ENCODE measurements around the gene TRIM27.
"Not testable (repeated sequence)": the region's sequence is repeated elsewhere in the genome, so short reads cannot be mapped to it uniquely, and the experiment has no call there.

Gene TRIM27

DNA sequence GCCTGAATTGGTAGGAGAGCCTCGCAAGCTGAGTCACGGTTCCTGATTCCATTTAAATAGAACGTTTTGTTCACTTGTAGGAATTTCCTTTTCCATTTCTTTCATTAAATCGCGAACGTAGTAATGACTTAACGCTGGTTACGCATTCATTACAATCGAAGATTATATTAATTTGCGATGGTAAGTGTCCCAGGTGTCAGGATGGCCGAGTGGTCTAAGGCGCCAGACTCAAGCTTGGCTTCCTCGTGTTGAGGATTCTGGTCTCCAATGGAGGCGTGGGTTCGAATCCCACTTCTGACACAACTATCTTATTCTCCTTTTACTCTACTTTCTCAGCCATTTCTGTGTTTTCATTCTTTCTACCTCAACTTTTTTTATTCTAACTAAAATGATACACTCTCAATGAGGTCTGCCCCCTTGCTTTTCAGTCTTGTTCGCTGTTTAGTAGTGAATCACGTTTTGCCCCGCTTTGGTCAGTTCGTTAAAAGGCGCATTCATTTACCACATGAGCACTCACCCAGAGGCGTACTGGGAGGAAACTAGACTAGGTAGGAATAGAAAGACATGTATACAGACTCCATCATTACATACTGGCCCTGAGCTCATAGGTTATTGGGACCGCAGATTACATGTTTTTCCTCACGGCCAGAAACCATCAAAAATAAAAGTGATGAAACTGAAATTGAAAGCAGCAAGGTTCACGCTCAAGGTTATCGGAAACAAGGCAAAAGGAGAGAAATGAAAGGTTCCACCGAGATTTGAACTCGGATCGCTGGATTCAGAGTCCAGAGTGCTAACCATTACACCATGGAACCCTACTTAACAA lies 17.3 kb upstream of the TRIM27 start:
- Histone ChIP-seq H3K4me1 (ENCODE audit: insufficient read depth, insufficient read length) (no peaks in the 10 kb centered on the region), H3K9me3 (ENCODE audit: insufficient read depth, low read length) (no peaks in the 10 kb centered on the region), H3K4me3 (ENCODE audit: insufficient read length, low read depth) (peak overlapping the region; percentile 80), H3K27me3 (ENCODE audit: insufficient read depth, insufficient read length) (no peaks in the 10 kb centered on the region), H3K36me3 (ENCODE audit: insufficient read depth, insufficient read length, low read length) (no peaks in the 10 kb centered on the region), H3K9ac (ENCODE audit: insufficient read length, low read depth) (peak overlapping the region; percentile 69)
- DNase-seq (ENCODE audit: low read depth, low spot score): peak; percentile 58
- no peak for TF ChIP-seq ZNF274 (IDR thresholded peaks at IDR 0.05; ENCODE audit: low read depth, low read length)
- TF ChIP-seq YY1 (IDR thresholded peaks at IDR 0.05; ENCODE audit: insufficient read depth, insufficient read length): no peak
- TF ChIP-seq SUZ12 (IDR thresholded peaks at IDR 0.05; ENCODE audit: extremely low read depth, insufficient read depth, insufficient read length): no peak

DNA sequence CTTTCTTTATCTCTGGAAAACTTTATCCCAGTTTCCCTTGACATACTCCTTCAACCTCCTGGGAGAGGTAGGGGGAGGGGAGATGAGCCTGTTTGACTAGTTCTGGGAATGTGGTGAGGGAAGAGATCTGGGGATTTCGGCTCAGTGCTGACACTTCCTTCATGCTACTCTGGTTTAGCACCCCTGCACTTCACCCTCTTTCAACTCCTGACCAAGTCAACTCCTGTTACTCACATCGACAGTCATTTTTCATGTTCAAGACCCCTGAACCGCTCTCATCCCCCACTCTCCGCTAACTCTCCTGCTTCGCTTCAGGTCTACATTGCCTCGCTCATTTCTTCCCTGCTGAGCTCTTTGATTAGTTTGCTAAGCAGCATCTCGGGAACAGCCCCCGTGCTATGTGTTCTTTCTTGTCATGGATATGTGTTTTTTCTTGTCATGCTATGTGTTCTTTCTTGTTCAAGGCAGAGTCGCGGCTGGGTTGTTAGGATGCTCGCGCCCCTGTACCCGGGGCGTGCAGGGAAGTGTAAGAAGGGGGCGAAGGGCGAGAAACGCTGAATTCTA lies 16.6 kb upstream of the TRIM27 start:
- Histone ChIP-seq H3K4me1 (ENCODE audit: insufficient read depth, insufficient read length) (no peaks in the 10 kb centered on the region), H3K9me3 (ENCODE audit: insufficient read depth, low read length) (no peaks in the 10 kb centered on the region), H3K9ac (ENCODE audit: insufficient read length, low read depth) (peak overlapping the region; percentile 66), H3K27me3 (ENCODE audit: insufficient read depth, insufficient read length) (no peaks in the 10 kb centered on the region), H3K36me3 (ENCODE audit: insufficient read depth, insufficient read length, low read length) (no peaks in the 10 kb centered on the region), H3K4me3 (ENCODE audit: insufficient read length, low read depth) (peak overlapping the region; percentile 80)
- DNase-seq (ENCODE audit: low read depth, low spot score): peak; percentile 68
- TF ChIP-seq SUZ12 (IDR thresholded peaks at IDR 0.05; ENCODE audit: extremely low read depth, insufficient read depth, insufficient read length) (no peak), ZNF274 (IDR thresholded peaks at IDR 0.05; ENCODE audit: low read depth, low read length) (no peak), YY1 (IDR thresholded peaks at IDR 0.05; ENCODE audit: insufficient read depth, insufficient read length) (no peak)

DNA sequence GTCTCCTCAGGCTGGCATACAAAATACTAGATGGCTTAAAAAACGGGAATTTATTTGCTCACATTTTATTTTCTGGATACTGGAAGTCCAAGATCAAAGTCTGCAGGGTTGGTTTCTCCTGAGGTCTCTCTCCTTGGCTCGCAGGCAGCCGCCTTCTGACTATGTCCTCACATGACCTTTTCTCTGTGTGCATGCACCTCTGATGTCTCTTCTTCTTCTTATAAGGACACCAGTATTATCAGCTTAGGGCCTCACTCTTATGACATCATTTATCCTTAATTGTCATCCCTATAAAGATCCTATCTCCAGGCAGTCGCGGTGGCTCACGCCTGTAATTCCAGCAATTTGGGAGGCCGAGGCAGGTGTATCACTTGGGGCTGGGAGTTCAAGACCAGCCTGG lies 9.3 kb upstream of the TRIM27 start:
- no peak for DNase-seq (ENCODE audit: low read depth, low spot score)
- TF ChIP-seq SUZ12 (IDR thresholded peaks at IDR 0.05; ENCODE audit: extremely low read depth, insufficient read depth, insufficient read length) (no peak), YY1 (IDR thresholded peaks at IDR 0.05; ENCODE audit: insufficient read depth, insufficient read length) (no peak), ZNF274 (IDR thresholded peaks at IDR 0.05; ENCODE audit: low read depth, low read length) (no peak)
- no peaks in the 10 kb centered on the region for H3K27me3 ChIP-seq (ENCODE audit: insufficient read depth, insufficient read length)
- no peak overlapping the region for H3K9ac ChIP-seq (ENCODE audit: insufficient read length, low read depth)
- H3K4me3 ChIP-seq (ENCODE audit: insufficient read length, low read depth): no peak overlapping the region
- no peaks in the 10 kb centered on the region for H3K4me1 ChIP-seq (ENCODE audit: insufficient read depth, insufficient read length)
- no peaks in the 10 kb centered on the region for H3K36me3 ChIP-seq (ENCODE audit: insufficient read depth, insufficient read length, low read length)
- no peaks in the 10 kb centered on the region for H3K9me3 ChIP-seq (ENCODE audit: insufficient read depth, low read length)

DNA sequence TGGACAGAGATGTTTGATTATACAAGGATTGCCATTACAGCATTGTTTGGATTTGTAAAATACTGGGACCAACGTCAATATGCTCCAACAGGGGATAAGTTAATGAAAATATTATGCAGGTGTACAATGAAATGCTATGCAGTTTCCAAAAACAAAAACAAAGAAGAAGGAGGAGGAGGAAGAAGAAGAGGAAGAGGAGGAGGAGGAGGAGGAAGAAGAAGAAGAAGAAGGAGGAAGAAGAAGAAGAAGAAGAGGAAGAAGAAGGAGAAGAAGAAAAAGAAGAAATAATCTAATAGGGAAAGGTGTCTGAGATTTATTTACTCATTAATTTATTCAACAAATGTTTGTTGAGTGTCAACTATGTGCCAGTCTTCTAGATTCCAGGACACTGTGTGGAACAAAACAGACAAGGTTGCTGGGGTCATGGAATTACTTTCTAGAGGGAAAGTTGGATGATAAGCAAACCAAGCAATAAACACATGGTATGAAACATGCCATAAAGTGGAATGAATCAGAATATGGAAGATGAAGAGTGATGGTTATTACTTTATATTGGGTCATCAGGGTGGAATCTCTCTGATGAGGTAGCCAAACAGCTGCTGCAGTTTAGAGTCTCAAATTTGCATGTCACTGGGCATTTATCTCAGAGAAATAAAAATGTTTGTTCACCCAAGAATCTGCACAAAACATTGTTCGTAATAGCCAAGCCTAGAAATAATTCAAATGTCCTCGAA lies 6.3 kb upstream of the TRIM27 start:
- Histone ChIP-seq H3K36me3 (ENCODE audit: insufficient read depth, insufficient read length, low read length) (no peaks in the 10 kb centered on the region), H3K4me1 (ENCODE audit: insufficient read depth, insufficient read length) (no peaks in the 10 kb centered on the region), H3K9ac (ENCODE audit: insufficient read length, low read depth) (no peak overlapping the region), H3K27me3 (ENCODE audit: insufficient read depth, insufficient read length) (no peaks in the 10 kb centered on the region), H3K4me3 (ENCODE audit: insufficient read length, low read depth) (no peak overlapping the region), H3K9me3 (ENCODE audit: insufficient read depth, low read length) (no peaks in the 10 kb centered on the region)
- no peak for TF ChIP-seq SUZ12 (IDR thresholded peaks at IDR 0.05; ENCODE audit: extremely low read depth, insufficient read depth, insufficient read length)
- TF ChIP-seq YY1 (IDR thresholded peaks at IDR 0.05; ENCODE audit: insufficient read depth, insufficient read length): no peak
- TF ChIP-seq ZNF274 (IDR thresholded peaks at IDR 0.05; ENCODE audit: low read depth, low read length): no peak
- DNase-seq (ENCODE audit: low read depth, low spot score): no peak

DNA sequence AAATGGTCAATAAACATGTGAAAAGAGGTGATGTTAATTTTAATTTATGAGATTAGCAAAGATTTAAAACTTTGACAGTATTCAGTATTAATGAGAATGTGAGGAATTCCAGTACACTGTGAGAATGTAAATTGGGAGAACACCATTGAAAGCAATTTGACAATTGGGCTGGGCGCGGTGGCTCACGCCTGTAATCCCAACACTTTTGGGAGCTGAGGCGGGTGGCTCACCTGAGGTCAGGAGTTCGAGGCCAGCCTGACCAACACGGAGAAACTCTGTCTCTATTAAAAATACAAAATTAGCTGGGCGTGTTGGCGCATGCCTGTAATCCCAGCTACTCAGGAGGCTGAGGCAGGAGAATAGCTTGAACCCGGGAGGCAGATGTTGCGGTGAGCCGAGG lies 5.6 kb upstream of the TRIM27 start:
- DNase-seq (ENCODE audit: low read depth, low spot score); H3K4me1 ChIP-seq (ENCODE audit: insufficient read depth, insufficient read length); H3K27me3 ChIP-seq (ENCODE audit: insufficient read depth, insufficient read length); H3K9me3 ChIP-seq (ENCODE audit: insufficient read depth, low read length); H3K36me3 ChIP-seq (ENCODE audit: insufficient read depth, insufficient read length, low read length); H3K9ac ChIP-seq (ENCODE audit: insufficient read length, low read depth); H3K4me3 ChIP-seq (ENCODE audit: insufficient read length, low read depth): not testable (repeated sequence)

DNA sequence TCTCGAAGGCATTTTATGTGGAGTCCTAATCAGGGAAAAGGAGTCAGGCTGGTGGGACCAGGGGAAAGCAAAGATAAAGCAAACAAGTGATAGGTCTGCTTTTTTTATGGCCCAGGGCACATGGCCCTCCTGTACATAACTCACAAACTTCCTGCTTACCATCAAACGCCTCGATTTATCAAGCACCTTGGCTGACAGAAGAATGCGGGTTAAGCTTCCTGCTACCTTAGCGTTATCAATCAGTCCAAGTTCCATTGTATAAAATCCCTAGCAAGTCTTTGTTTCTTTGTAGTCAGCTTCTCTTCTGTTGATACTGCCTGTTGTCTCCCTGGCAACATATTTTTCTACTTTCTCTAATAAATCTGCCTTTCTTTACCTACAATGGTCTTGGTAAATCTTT lies 4.1 kb upstream of the TRIM27 start:
- Histone ChIP-seq H3K27me3 (ENCODE audit: insufficient read depth, insufficient read length) (no peaks in the 10 kb centered on the region), H3K9me3 (ENCODE audit: insufficient read depth, low read length) (no peaks in the 10 kb centered on the region), H3K36me3 (ENCODE audit: insufficient read depth, insufficient read length, low read length) (peaks cover under 1% of the 10 kb centered on the region), H3K9ac (ENCODE audit: insufficient read length, low read depth) (no peak overlapping the region), H3K4me3 (ENCODE audit: insufficient read length, low read depth) (no peak overlapping the region), H3K4me1 (ENCODE audit: insufficient read depth, insufficient read length) (no peaks in the 10 kb centered on the region)
- no peak for DNase-seq (ENCODE audit: low read depth, low spot score)
- TF ChIP-seq SUZ12 (IDR thresholded peaks at IDR 0.05; ENCODE audit: extremely low read depth, insufficient read depth, insufficient read length) (no peak), YY1 (IDR thresholded peaks at IDR 0.05; ENCODE audit: insufficient read depth, insufficient read length) (no peak), ZNF274 (IDR thresholded peaks at IDR 0.05; ENCODE audit: low read depth, low read length) (no peak)

DNA sequence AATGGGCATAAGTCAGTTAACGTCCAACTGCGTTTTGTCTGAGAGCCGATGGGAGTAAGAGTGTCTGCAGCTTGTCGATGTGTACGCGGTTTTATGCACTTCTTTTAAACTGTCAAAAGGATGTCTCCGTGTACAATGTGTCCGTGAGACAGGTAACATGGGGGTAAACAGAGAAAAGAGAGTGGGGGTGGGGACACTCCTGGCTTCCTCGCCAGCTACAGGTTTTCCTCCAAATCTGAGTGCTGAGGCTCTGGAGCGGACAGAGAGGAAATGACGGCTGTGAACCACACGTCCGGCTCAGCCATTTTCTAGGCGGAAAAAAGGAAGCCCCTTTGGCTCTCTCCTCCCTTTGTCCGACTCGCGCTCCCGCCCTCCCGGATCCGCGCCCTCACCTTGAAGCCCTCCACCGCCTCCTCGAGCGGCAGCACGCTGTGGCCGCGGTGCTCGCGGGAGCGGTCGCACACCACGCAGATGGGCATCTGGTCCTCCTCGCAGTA lies 916 bp downstream of the TRIM27 start:
- TF ChIP-seq ZNF274 (IDR thresholded peaks at IDR 0.05; ENCODE audit: low read depth, low read length) (no peak), YY1 (IDR thresholded peaks at IDR 0.05; ENCODE audit: insufficient read depth, insufficient read length) (no peak), SUZ12 (IDR thresholded peaks at IDR 0.05; ENCODE audit: extremely low read depth, insufficient read depth, insufficient read length) (no peak)
- Histone ChIP-seq H3K4me1 (ENCODE audit: insufficient read depth, insufficient read length) (peaks cover 2% of the 10 kb centered on the region), H3K9ac (ENCODE audit: insufficient read length, low read depth) (peak overlapping the region; percentile 100), H3K4me3 (ENCODE audit: insufficient read length, low read depth) (peak overlapping the region; percentile 98), H3K36me3 (ENCODE audit: insufficient read depth, insufficient read length, low read length) (peaks cover 46% of the 10 kb centered on the region), H3K27me3 (ENCODE audit: insufficient read depth, insufficient read length) (no peaks in the 10 kb centered on the region), H3K9me3 (ENCODE audit: insufficient read depth, low read length) (no peaks in the 10 kb centered on the region)
- no peak for DNase-seq (ENCODE audit: low read depth, low spot score)

All from NT2/D1 (cell line).